Measurements from ENCODE around the gene MAMSTR. TPM values are rescaled to one million over a fixed set of nuclear protein-coding genes. Genes with fewer than 3 reads are reported as not detected.

Gene MAMSTR
- total and polyA plus RNA-seq, 9 of the 15 experiments (the other 6 are each of a cell fraction or from before 2014, with no cell fraction given): 0.08 to 1.00 (median 0.40) TPM; not detected in 1

DNA sequence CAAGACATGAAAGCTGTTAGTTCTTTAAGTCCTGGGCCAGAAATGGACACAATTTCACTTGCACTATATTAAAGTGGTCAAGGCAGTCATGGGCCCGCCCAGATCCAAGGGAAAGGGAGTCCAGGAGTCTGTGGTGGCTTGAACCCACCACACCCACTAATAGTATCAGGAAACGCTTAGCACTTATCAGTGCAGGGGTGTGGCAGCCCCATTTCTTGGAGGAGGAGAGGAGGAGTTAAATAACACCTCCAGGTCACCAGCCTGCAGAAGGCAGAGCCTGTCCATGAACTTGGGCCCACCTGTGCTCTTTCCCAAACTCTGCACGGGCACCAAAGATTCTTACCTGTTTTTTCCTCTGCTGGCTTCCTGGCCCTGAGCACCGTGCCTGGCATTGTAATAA is 41.3 kb downstream of the MAMSTR start (continued):
- TF ChIP-seq KLF1 (tag; IDR thresholded peaks at IDR 0.05) (peak; percentile 96), FOS (IDR thresholded peaks at IDR 0.05; ENCODE audit: extremely low read depth, insufficient read length) (no peak), NFIC (IDR thresholded peaks at IDR 0.05) (no peak), ZBTB17 (CRISPR knock-in tag; IDR thresholded peaks at IDR 0.05) (no peak), HDAC8 (tag; IDR thresholded peaks at IDR 0.05) (no peak), DIDO1 (tag; IDR thresholded peaks at IDR 0.05; ENCODE audit: low read depth) (no peak), SREBF1 (IDR thresholded peaks at IDR 0.05; ENCODE audit: borderline replicate concordance, low read depth, low read length) (no peak), FOXJ2 (tag; IDR thresholded peaks at IDR 0.05) (no peak), DPF2 (IDR thresholded peaks at IDR 0.05) (0 out of 2 replicates have a peak, but pooled peaks have one; percentile 27), NFXL1 (CRISPR knock-in tag; IDR thresholded peaks at IDR 0.05) (no peak), OTX1 (CRISPR knock-in tag; IDR thresholded peaks at IDR 0.05) (no peak), CBFA2T3 (IDR thresholded peaks at IDR 0.05) (0 out of 2 replicates have a peak, but pooled peaks have one; percentile 13), KAT7 (CRISPR knock-in tag; IDR thresholded peaks at IDR 0.05; ENCODE audit: borderline replicate concordance) (no peak), TFAM (CRISPR knock-in tag; conservative IDR thresholded peaks at IDR 0.05) (no peak), CHD4 (IDR thresholded peaks at IDR 0.05; ENCODE audit: insufficient read depth, insufficient replicate concordance, low read depth, low read length, poor library complexity, severe bottlenecking) (no peak), BDP1 (IDR thresholded peaks at IDR 0.05; ENCODE audit: insufficient read depth, insufficient read length) (no peak), MBD2 (IDR thresholded peaks at IDR 0.05; ENCODE audit: borderline replicate concordance, low read depth) (no peak), MECOM (CRISPR knock-in tag; IDR thresholded peaks at IDR 0.05) (no peak), BMI1 (IDR thresholded peaks at IDR 0.05; ENCODE audit: low read length) (no peak), GTF2F1 (IDR thresholded peaks at IDR 0.05; ENCODE audit: low read depth, low read length) (no peak), NBN (IDR thresholded peaks at IDR 0.05; ENCODE audit: low read depth) (no peak), ZNF696 (CRISPR knock-in tag; conservative IDR thresholded peaks at IDR 0.05) (no peak), HSF4 (CRISPR knock-in tag; IDR thresholded peaks at IDR 0.05; ENCODE audit: borderline replicate concordance) (no peak), CCNT2 (IDR thresholded peaks at IDR 0.05; ENCODE audit: borderline replicate concordance, extremely low read depth, insufficient read length, low read depth, low read length) (no peak), DACH1 (IDR thresholded peaks at IDR 0.05; ENCODE audit: partially characterized antibody) (no peak), HDGF (IDR thresholded peaks at IDR 0.05) (no peak)
- TF ChIP-seq, protein P1, sequence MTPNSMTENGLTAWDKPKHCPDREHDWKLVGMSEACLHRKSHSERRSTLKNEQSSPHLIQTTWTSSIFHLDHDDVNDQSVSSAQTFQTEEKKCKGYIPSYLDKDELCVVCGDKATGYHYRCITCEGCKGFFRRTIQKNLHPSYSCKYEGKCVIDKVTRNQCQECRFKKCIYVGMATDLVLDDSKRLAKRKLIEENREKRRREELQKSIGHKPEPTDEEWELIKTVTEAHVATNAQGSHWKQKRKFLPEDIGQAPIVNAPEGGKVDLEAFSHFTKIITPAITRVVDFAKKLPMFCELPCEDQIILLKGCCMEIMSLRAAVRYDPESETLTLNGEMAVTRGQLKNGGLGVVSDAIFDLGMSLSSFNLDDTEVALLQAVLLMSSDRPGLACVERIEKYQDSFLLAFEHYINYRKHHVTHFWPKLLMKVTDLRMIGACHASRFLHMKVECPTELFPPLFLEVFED (CRISPR knock-in tag; conservative IDR thresholded peaks at IDR 0.05): no peak
- TF ChIP-seq, protein P2, sequence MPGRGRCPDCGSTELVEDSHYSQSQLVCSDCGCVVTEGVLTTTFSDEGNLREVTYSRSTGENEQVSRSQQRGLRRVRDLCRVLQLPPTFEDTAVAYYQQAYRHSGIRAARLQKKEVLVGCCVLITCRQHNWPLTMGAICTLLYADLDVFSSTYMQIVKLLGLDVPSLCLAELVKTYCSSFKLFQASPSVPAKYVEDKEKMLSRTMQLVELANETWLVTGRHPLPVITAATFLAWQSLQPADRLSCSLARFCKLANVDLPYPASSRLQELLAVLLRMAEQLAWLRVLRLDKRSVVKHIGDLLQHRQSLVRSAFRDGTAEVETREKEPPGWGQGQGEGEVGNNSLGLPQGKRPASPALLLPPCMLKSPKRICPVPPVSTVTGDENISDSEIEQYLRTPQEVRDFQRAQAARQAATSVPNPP (IDR thresholded peaks at IDR 0.05; ENCODE audit: borderline replicate concordance, insufficient read depth, insufficient read length): no peak
- TF ChIP-seq, protein P3, sequence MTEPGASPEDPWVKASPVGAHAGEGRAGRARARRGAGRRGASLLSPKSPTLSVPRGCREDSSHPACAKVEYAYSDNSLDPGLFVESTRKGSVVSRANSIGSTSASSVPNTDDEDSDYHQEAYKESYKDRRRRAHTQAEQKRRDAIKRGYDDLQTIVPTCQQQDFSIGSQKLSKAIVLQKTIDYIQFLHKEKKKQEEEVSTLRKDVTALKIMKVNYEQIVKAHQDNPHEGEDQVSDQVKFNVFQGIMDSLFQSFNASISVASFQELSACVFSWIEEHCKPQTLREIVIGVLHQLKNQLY (CRISPR knock-in tag; conservative IDR thresholded peaks at IDR 0.05): no peak

All from K562 (cell line).